NCI-H2171 treated with DMSO at 0.1 percent for 48 hours (cell line): Measurements from ENCODE around the gene PAGE2B.
"Not testable (repeated sequence)": the region's sequence is repeated elsewhere in the genome, so short reads cannot be mapped to it uniquely, and the experiment has no call there.

ENCODE experiments used
- DNase-seq: peaks from one replicate; lab custom pipeline; 2025; lab: John Stamatoyannopoulos, UW

Gene PAGE2B

DNA sequence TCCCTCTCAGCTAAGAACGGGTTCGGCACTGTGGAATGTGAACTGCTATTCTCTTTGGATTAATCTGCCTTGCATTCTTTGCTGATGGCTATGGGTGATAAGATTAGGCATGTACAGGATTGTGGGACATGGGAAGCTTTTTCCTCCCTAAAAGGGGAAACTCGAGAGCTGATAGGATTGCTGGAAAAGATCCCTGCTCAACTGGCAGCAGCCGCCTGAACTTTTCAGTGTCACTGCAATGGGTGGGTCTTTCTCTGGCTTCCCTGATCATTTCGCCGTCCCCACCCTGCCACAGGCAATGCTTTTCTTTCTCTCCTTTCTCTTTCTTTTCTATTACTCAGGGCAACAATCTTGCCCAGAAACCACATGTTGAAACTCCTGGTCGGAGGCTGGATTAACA, 34.5 kb downstream of the PAGE2B start:
- no peak for DNase-seq

GRCh38 chrX:55111578-55112254, 36.9 kb downstream of the PAGE2B start:
- DNase-seq, result no peak

DNA sequence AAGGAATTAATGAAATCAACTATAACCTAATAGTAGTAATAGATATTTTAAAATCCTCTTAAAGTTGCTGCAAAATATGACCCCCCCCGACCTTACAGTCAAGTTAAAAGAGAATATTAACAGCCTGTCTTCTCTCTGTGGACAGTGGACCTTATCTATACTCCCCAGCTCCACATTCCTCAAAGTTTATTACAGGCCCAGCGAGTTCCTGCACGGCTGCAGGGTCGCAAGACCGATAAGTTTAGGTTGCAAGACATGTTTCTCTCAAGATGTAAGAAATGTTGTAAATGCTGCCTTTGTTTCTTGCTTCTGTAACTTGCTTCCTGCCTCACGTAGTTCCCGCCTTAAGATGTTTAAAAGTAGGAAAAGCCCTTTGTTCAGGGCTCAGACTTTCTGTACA, 41.8 kb downstream of the PAGE2B start:
- not testable (repeated sequence) for DNase-seq

GRCh38 chrX:55118574-55118973, 43.7 kb downstream of the PAGE2B start:
- DNase-seq, result no peak

- DNase-seq, result no peak
Observed at GRCh38 chrX:55119271-55119670, 44.4 kb downstream of the PAGE2B start.

GRCh38 chrX:55119712-55120111, 44.9 kb downstream of the PAGE2B start:
- DNase-seq, result no peak

DNA sequence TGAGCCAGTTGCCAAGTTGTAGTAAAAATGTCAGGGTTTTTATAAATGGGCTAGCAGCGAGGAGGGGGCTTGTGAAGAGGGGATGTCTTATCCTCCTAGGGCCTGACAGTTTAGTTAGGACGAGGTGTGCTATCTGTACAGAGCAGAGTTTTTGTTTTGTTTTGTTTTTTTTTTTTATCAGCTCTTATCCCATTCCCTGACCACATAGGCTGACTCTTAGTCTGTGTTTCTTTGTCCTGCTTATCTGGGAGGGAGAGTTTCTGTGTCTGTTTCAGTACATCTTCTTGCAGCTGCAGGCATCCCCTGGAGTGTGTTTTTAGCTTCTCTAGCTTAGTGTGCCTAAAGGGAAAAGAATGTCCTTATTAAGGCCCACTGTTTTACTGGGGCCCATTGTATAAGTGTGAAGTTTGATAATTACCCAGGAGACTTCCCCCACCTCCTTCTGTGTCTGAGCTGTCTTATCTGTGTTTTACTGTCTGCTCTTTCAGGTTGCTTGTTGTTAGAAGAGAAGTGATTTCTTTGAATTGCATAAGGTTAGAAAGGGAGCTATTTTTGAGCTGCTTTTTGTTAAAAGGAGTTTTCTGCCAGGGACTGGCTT, 46.0 kb downstream of the PAGE2B start:
- no peak for DNase-seq

- DNase-seq, result no peak
Observed at GRCh38 chrX:55123900-55124299, 49.1 kb downstream of the PAGE2B start.

DNA sequence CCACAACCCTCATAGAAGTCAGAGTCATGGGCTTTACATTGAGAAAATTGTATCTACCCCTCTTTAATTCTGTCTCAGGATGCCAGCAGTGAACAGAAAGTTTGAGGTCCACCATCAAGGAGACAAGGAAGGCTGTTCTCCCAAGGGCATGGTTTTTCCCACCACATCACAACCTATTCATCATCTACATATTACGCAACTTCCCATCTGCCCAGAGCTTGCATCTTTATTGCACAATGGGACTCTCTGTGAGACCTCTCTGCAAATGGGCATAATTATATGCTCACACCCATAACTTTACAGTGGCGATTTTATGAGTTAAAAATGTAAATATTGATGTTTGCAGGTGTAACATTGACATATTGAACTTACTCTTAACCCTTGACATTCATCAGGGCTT, 52.9 kb downstream of the PAGE2B start:
- DNase-seq, result no peak
